GM10248 (cell line): Measurements from ENCODE around the gene GPR39.

Source experiments
- CTCF ChIA-PET: fragments of 300-600 bp; sonication (Branson Sonifier 250); formaldehyde crosslinking; extraction: SDS; loops from one replicate; lab custom pipeline; 2021; ENCODE audit warnings: antibody characterized with exemption; lab: Yijun Ruan, JAX
- POLR2A ChIA-PET: fragments of 350-650 bp; sonication (Branson Sonifier 250); formaldehyde crosslinking; extraction: SDS; loops from one replicate; lab custom pipeline; 2020; ENCODE audit warnings: antibody characterized with exemption; lab: Yijun Ruan, JAX
- DNase-seq: peaks from one replicate; pipeline ENCODE4 v3.0.0; 2012; ENCODE audit errors: extremely low spot score
- TF ChIP-seq, protein P1 (sequence below): IDR thresholded peaks from 2 replicates; pipeline ENCODE4 v1.5.1; 2012; ENCODE audit warnings: mild to moderate bottlenecking, low read depth; ENCODE audit errors: extremely low read depth, missing control alignments, control extremely low read depth

GPR39 gene

DNA sequence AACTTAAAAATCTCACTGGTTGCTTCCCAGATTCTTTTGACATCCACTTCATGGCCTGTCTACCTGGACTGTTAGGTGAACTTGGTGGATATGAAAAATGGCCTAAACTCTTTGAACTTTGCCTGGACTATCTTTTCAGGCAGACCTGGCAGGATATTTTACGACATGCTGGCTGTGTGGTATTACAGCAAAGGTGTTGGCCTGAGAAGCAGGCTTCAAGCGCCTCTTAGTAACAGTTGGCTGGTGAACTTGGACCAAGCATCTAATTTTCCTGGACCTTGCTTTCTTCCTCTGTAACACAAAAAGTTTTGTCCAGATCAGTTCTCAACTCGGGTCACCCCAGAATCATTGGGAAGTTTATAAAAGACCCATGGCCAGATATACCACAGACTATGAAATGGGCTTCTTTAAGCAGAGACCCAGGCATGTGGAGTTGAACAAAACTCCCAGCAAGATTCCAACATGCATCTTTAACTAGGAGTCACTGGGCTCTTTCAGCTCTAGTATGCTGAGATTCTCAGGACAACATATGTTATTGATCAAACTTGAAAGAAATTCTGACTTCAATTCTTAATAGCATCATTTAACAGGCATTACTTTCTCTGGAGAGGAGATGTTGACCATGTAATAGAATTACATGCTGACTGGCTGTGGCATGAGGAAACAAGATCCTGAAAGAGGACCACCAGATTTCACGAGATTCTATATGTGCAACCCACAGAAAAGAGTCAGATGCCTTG, 249.0 kb downstream of the GPR39 start:
- ChIA-PET CTCF (no interaction called here), POLR2A (no interaction called here)
- TF ChIP-seq, protein P1, sequence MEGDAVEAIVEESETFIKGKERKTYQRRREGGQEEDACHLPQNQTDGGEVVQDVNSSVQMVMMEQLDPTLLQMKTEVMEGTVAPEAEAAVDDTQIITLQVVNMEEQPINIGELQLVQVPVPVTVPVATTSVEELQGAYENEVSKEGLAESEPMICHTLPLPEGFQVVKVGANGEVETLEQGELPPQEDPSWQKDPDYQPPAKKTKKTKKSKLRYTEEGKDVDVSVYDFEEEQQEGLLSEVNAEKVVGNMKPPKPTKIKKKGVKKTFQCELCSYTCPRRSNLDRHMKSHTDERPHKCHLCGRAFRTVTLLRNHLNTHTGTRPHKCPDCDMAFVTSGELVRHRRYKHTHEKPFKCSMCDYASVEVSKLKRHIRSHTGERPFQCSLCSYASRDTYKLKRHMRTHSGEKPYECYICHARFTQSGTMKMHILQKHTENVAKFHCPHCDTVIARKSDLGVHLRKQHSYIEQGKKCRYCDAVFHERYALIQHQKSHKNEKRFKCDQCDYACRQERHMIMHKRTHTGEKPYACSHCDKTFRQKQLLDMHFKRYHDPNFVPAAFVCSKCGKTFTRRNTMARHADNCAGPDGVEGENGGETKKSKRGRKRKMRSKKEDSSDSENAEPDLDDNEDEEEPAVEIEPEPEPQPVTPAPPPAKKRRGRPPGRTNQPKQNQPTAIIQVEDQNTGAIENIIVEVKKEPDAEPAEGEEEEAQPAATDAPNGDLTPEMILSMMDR, result no peak
- DNase-seq, result no peak

DNA sequence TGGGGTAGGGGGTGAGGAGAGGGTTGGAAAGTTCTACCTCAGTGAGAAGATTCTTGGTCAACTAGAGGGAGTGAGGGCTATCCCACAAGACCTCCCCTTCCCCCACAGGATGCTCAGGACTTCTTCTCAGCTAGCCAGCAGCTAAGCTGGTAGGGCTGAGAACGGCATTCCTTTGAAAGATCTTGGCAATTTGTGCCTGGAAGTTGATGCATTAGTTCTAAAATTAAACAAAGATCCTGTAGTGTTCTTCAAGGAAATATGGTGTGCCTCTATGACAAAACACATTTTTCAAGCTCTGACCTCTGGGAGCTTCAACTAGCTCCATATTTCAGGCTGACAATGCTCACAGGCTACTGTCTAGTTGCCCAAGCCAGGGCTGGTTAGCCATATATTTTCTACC, 251.1 kb downstream of the GPR39 start:
- ChIA-PET CTCF (interaction anchor here (1.0 kb wide), 1 partner anchor 9 kb away, joined by 4 read pairs; no protein-coding TSS in a partner anchor), POLR2A (no interaction called here)
- DNase-seq, result no peak
- TF ChIP-seq, protein P1, result no peak

DNA sequence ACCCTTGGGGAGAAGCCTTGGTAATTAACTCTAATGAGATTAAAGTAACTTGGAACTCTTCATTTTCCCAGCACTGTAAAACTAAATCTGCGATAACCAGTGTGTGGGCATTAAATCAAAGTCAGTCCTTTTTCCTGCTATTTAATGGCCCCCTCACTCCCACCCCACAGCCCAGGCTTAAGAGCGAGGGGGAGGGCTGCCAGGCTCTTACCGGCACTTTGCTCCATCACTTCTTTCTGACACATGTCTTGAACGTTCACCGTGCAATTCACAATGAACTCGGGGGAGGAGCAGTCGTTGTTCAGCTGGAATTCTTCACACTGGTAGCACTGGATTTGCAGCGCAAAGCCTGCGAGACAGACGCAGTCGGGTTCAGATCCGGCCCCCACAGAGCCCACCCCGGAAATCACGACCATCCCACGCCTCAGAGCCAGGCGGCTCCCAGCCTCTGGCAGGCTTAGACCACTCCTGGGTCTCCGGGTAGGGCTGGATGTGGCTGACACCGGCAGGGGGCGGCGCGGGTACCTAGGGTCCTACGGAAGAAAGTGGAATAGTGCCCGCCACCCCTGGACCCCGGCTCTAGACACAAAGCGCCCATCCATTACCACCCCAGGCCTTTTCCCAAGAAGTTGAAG, 251.7 kb downstream of the GPR39 start:
- TF ChIP-seq, protein P1, result no peak
- DNase-seq, result no peak
- POLR2A ChIA-PET, result no interaction called here
- CTCF ChIA-PET, result interaction anchor here (1.0 kb wide), 1 partner anchor 10 kb away, joined by 4 read pairs; no protein-coding TSS in a partner anchor

DNA sequence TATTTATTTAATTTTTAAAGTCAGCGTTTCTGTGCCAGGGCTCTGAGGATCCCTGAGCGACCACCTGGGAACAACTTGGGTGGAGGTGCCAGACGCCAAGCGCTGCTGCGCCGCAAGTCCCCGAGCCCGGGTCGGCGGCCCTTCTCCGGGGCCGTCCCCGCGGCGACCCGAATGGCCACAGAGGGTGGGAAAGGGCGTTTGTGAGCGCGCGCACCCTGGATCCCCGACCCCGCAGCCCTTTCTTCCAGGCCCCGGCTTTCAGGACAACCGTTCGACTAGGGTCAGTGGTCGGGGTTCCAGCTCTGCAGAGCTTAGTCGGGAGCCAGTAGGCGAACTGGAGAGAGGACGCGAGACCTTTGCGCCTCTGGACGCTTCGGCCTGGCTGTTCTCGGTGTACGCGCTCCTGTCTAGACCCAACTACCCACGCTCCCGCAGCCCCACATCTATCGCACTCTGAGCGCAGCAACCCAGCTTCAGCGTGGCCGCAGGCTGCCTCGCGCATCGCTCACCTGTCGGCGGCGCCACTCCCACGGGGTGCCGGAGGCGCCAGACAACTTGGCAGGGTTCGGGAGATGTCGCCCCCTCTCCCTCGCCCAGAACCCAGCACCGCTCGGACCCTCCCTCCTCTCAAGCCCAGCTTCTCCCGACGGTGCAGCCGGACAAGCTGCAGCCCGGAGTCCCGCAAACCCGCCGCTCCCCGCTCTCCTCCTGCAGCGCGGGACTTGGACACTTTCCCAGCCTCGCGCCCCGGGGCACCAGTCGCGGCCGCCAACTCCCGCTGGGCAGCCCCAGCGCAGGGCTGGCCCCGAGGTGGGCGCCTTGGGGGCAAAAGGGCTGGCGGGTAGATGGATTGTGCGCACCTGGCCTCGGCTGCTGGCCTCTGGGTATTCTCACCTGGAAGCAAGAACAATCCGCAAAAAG, 252.6 kb downstream of the GPR39 start:
- no peak for DNase-seq
- ChIA-PET POLR2A (no interaction called here), CTCF (no interaction called here)
- TF ChIP-seq, protein P1, result no peak

DNA sequence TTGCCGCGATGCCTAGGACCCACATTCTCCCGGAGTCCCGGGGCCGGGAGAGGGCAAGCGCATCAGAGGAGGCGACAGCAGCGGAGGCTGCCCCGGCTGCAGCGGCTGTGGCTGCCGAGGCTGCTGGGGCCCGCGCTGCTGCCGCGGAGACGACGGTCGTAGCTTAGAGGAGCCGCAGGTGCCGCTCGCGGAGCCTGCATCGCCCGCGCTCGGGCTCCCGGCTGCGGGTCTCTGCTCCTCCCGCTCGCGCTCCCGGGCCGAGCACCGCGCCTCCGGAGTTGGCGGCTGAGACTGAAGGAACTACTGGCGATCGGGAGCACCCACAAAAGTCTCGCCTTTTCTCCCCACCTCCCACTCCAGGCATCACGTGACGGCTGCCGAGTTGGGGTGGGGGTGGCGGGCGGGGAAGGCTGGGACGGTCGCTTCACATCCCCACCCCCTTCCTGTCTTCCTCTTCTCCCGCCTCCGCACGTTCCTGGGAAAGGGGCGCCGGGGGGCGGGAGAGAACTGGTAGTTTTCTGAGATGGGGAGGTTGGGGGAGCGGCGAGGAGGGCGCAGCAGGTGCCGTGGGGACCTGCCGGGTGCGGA, 253.4 kb downstream of the GPR39 start, which contains the start of gene LYPD1:
Gene LYPD1 (minus strand): TSS at position 298 of the 588 bp plus-strand sequence. CDS start 273 bp downstream, at position 25.
- CTCF ChIA-PET, result no interaction called here
- no peak for DNase-seq
- POLR2A ChIA-PET, result no interaction called here
- TF ChIP-seq, protein P1, result no peak
